Liver (tissue), 9 donors: ENCODE measurements around the gene GIMAP2. TPM values are rescaled to one million over a fixed set of nuclear protein-coding genes. Genes with fewer than 3 reads are reported as not detected.

Experiments
- DNase-seq: peaks from one replicate; pipeline ENCODE4 v3.0.0-alpha.2; 2017; ENCODE audit warnings: low spot score
- H3K27ac ChIP-seq, 2 donors: one replicate each; pipeline ENCODE4 v1.7.0; 2013; ENCODE audit warnings: inconsistent platforms in 2 of 2, low read length in 2 of 2, control low read depth in 1 of 2, low read depth in 1 of 2, mild to moderate bottlenecking in 1 of 2
- H3K27me3 ChIP-seq, 4 donors: one replicate each; pipeline versions ENCODE4 v1.6.1 to v1.7.0; 2013; ENCODE audit warnings: low read length in 3 of 4, inconsistent platforms in 1 of 4, mild to moderate bottlenecking in 1 of 4, moderate library complexity in 1 of 4; ENCODE audit not compliant: control insufficient read depth in 4 of 4, insufficient read depth in 4 of 4
- H3K36me3 ChIP-seq, 4 donors: one replicate each; pipeline versions ENCODE4 v1.6.1 to v1.7.0; 2013; ENCODE audit warnings: low read length in 3 of 4, mild to moderate bottlenecking in 3 of 4, low read depth in 1 of 4, moderate library complexity in 1 of 4; ENCODE audit not compliant: control insufficient read depth in 4 of 4, insufficient read depth in 3 of 4
- H3K4me1 ChIP-seq, 4 donors: one replicate each; pipeline versions ENCODE4 v1.6.1 to v1.7.0; 2013; ENCODE audit warnings: low read length in 3 of 4, mild to moderate bottlenecking in 3 of 4, moderate library complexity in 1 of 4; ENCODE audit not compliant: control insufficient read depth in 4 of 4, insufficient read depth in 4 of 4
- H3K4me3 ChIP-seq, 3 donors: one replicate each; pipeline versions ENCODE4 v1.6.1 to v1.7.0; 2013; ENCODE audit warnings: low read length in 3 of 3, control low read depth in 1 of 3, low read depth in 1 of 3, mild to moderate bottlenecking in 1 of 3
- H3K9ac ChIP-seq, 2 donors: one replicate each; pipeline ENCODE4 v1.7.0; 2013; ENCODE audit warnings: low read length in 2 of 2, mild to moderate bottlenecking in 2 of 2, moderate library complexity in 2 of 2, control low read depth in 1 of 2, low read depth in 1 of 2
- H3K9me3 ChIP-seq, 4 donors: one replicate each; pipeline versions ENCODE4 v1.6.1 to v1.7.0; 2013; ENCODE audit warnings: low read length in 3 of 4; ENCODE audit not compliant: control insufficient read depth in 4 of 4
- FOXA1 ChIP-seq: IDR thresholded peaks from 2 replicates; pipeline ENCODE4 v1.6.1; 2016; ENCODE audit warnings: antibody characterized with exemption
- FOXA2 ChIP-seq: IDR thresholded peaks from 2 replicates; pipeline ENCODE4 v1.6.1; 2016; ENCODE audit warnings: antibody characterized with exemption
- GABPA ChIP-seq, 2 donors: IDR thresholded peaks in 1 of 2; conservative IDR thresholded peaks in 1 of 2; 2 replicates each; pipeline ENCODE4 v1.6.1; 2016; ENCODE audit warnings: antibody characterized with exemption in 2 of 2, mild to moderate bottlenecking in 1 of 2, moderate library complexity in 1 of 2
- HNF4A ChIP-seq, 2 donors: conservative IDR thresholded peaks; 2 replicates each; pipeline ENCODE4 v1.6.1; 2016; ENCODE audit warnings: antibody characterized with exemption in 2 of 2, mild to moderate bottlenecking in 2 of 2
- HNF4G ChIP-seq: IDR thresholded peaks from 2 replicates; pipeline ENCODE4 v1.6.1; 2016; ENCODE audit warnings: antibody characterized with exemption
- JUND ChIP-seq, 2 donors: IDR thresholded peaks; 2 replicates each; pipeline ENCODE4 v1.6.1; 2016; ENCODE audit warnings: antibody characterized with exemption in 2 of 2
- MAX ChIP-seq: IDR thresholded peaks from 2 replicates; pipeline ENCODE4 v1.6.1; 2016; ENCODE audit warnings: antibody characterized with exemption
- NR2F2 ChIP-seq: IDR thresholded peaks from 2 replicates; pipeline ENCODE4 v1.6.1; 2016; ENCODE audit warnings: antibody characterized with exemption
- RAD21 ChIP-seq, 2 donors: IDR thresholded peaks; 2 replicates each; pipeline ENCODE4 v1.6.1; 2016; ENCODE audit warnings: antibody characterized with exemption in 2 of 2, mild to moderate bottlenecking in 2 of 2
- REST ChIP-seq: IDR thresholded peaks from 2 replicates; pipeline ENCODE4 v1.6.1; 2016; ENCODE audit warnings: antibody characterized with exemption, mild to moderate bottlenecking
- RXRA ChIP-seq, 2 donors: IDR thresholded peaks; 2 replicates each; pipeline ENCODE4 v1.6.1; 2017 to 2018; ENCODE audit warnings: antibody characterized with exemption in 2 of 2, mild to moderate bottlenecking in 1 of 2
- SP1 ChIP-seq: IDR thresholded peaks from 2 replicates; pipeline ENCODE4 v1.6.1; 2018; ENCODE audit warnings: antibody characterized with exemption, mild to moderate bottlenecking
- TAF1 ChIP-seq: conservative IDR thresholded peaks from 2 replicates; pipeline ENCODE4 v1.6.1; 2016; ENCODE audit warnings: antibody characterized with exemption, mild to moderate bottlenecking
- YY1 ChIP-seq: IDR thresholded peaks from 2 replicates; pipeline ENCODE4 v1.6.1; 2016; ENCODE audit warnings: antibody characterized with exemption, mild to moderate bottlenecking
- WGBS: extraction: QIAGEN DNeasy Blood & Tissue Kit; methylation state at CpG from one replicate; pipeline ENCODE4 v1.1.7; 2013; 5-methylcytosine and 5-hydroxymethylcytosine counted together
- polyA plus RNA-seq, 2 donors: library from polyadenylated mRNA; stranded (reverse) in 1 of 2; unstranded in 1 of 2; fragments of 200-250 nt in 1 of 2; fragments of >200 nt in 1 of 2; fragmentation: Nextera tagmentation in 1 of 2; extraction: Ambion mirVana in 1 of 2; gene quantifications; one replicate each; pipeline versions ENCODE4 v1.2.1 to v1.2.3, GENCODE V29; 2013 to 2015
- total RNA-seq, 2 donors: library from RNA; depleted of rRNA; stranded (reverse); fragments of >200 nt; gene quantifications; one replicate each; pipeline ENCODE4 v1.2.3, GENCODE V29; 2014
- TF ChIP-seq, protein P1 (sequence below): IDR thresholded peaks from 2 replicates; pipeline ENCODE4 v1.6.1; 2016; ENCODE audit warnings: antibody characterized with exemption
- donor health status: healthy.
- donor health status: healthy.
- donor health status: healthy.
- donor health status: healthy.
- donor health status: healthy.

The GIMAP2 gene
- total and polyA plus RNA-seq, 4 donors: 4.9 to 9.2 (median 6.0) TPM

GRCh38 chr7:150719960-150720891 is 34.7 kb downstream of the GIMAP2 start:
- 95% methylated on average over 52 of the region's 52 CpGs for WGBS
- Histone ChIP-seq H3K36me3 (no peaks in the 10 kb centered on the region), H3K9ac (no peak overlapping the region), H3K27ac (no peak overlapping the region), H3K27me3 (no peaks in the 10 kb centered on the region), H3K4me3 (no peak overlapping the region), H3K9me3 (no peaks in the 10 kb centered on the region), H3K4me1 (peaks cover 3 to 12% (median 10%) of the 10 kb centered on the region in 4 donors)
- TF ChIP-seq NR2F2 (no peak), MAX (no peak), RAD21 (IDR thresholded peaks at IDR 0.05) (no peak), RXRA (IDR thresholded peaks at IDR 0.05) (no peak)
- TF ChIP-seq, protein P1, sequence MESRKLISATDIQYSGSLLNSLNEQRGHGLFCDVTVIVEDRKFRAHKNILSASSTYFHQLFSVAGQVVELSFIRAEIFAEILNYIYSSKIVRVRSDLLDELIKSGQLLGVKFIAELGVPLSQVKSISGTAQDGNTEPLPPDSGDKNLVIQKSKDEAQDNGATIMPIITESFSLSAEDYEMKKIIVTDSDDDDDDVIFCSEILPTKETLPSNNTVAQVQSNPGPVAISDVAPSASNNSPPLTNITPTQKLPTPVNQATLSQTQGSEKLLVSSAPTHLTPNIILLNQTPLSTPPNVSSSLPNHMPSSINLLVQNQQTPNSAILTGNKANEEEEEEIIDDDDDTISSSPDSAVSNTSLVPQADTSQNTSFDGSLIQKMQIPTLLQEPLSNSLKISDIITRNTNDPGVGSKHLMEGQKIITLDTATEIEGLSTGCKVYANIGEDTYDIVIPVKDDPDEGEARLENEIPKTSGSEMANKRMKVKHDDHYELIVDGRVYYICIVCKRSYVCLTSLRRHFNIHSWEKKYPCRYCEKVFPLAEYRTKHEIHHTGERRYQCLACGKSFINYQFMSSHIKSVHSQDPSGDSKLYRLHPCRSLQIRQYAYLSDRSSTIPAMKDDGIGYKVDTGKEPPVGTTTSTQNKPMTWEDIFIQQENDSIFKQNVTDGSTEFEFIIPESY: no peak
- DNase-seq: no peak

- DNase-seq: no peak
- no peak overlapping the region for H3K9ac ChIP-seq
- no peak for TF ChIP-seq RAD21 (IDR thresholded peaks at IDR 0.05)
- no peak for TF ChIP-seq GABPA (IDR thresholded peaks at IDR 0.05 in 1 of 2, conservative IDR thresholded peaks at IDR 0.05 in 1 of 2)
- TF ChIP-seq TAF1: no peak
- no peak for TF ChIP-seq NR2F2
- no peak for TF ChIP-seq REST
Observed at GRCh38 chr7:150721970-150722373, 36.5 kb downstream of the GIMAP2 start.

DNA sequence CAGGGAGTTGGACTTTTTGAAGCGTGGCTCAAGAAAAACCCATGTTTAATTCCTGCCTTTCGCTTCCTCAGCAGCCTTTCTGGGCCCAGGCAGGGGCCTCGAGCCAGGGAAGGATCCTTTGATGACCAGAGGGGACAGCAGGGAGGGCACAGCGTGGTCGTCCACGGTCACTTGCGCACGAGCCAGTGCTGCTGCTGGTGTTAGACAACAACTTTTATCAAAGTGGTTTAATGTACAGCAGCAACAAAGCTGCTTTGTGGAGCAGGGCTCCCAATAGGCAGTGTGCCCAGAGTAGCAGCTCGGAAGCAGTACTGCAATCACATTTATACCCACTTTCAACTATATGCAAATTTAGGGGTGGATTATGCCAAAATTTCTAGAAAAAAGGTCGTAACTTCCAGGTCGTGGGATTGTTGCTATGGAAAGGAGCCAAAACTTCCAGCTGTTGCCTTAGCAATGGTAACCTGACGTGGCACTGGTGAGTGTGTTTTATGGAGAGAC is 37.0 kb downstream of the GIMAP2 start:
- H3K9me3 ChIP-seq: no peaks in the 10 kb centered on the region
- H3K27me3 ChIP-seq: no peaks in the 10 kb centered on the region
- H3K36me3 ChIP-seq: no peaks in the 10 kb centered on the region
- DNase-seq: no peak
- H3K4me1 ChIP-seq: peaks cover 3 to 26% (median 21%) of the 10 kb centered on the region in 4 donors
- H3K27ac ChIP-seq: no peak overlapping the region
- H3K4me3 ChIP-seq: no peak overlapping the region
- WGBS: 74% methylated on average over 12 of the region's 12 CpGs
- H3K9ac ChIP-seq: no peak overlapping the region
- no peak for TF ChIP-seq SP1
- TF ChIP-seq, protein P1: no peak
- TF ChIP-seq GABPA (IDR thresholded peaks at IDR 0.05 in 1 of 2, conservative IDR thresholded peaks at IDR 0.05 in 1 of 2): no peak
- TF ChIP-seq JUND (IDR thresholded peaks at IDR 0.05): no peak
- no peak for TF ChIP-seq RAD21 (IDR thresholded peaks at IDR 0.05)
- TF ChIP-seq HNF4G: no peak
- TF ChIP-seq YY1: no peak
- no peak for TF ChIP-seq FOXA1
- no peak for TF ChIP-seq HNF4A (conservative IDR thresholded peaks at IDR 0.05)
- no peak for TF ChIP-seq FOXA2
- TF ChIP-seq NR2F2: no peak

More at GRCh38 chr7:150721970-150722373, 36.5 kb downstream of the GIMAP2 start:
- H3K36me3 ChIP-seq: no peaks in the 10 kb centered on the region
- no peak overlapping the region for H3K4me3 ChIP-seq
- 87% methylated on average over 11 of the region's 11 CpGs for WGBS
- H3K27me3 ChIP-seq: no peaks in the 10 kb centered on the region
- no peaks in the 10 kb centered on the region for H3K9me3 ChIP-seq
- peaks cover 3 to 22% (median 17%) of the 10 kb centered on the region in 4 donors for H3K4me1 ChIP-seq
- no peak overlapping the region for H3K27ac ChIP-seq
